Endothelial cell of umbilical vein (primary cell): ENCODE results near the gene VSIR. TPM values are rescaled to one million over a fixed set of nuclear protein-coding genes. Genes with fewer than 3 reads are reported as not detected.

Source experiments
- BruUV-seq: library from RNA; stranded (reverse); fragments of 400-500 nt; replicated peaks from 2 replicates; lab custom pipeline; 2021; lab: Mats Ljungman, UMichigan
- CTCF ChIA-PET: fragments of 300-600, 350-600 bp; sonication (Branson Sonifier 250); formaldehyde crosslinking; loops from one replicate; lab custom pipeline; 2021; ENCODE audit warnings: antibody characterized with exemption, inconsistent platforms; lab: Charles Lee
- POLR2A ChIA-PET: fragments of 300-600, 350-600 bp; sonication (Branson Sonifier 250); formaldehyde crosslinking; loops from one replicate; lab custom pipeline; 2021; ENCODE audit warnings: antibody characterized with exemption, inconsistent platforms; lab: Charles Lee
- DNase-seq: peaks from one replicate; pipeline ENCODE4 v3.0.0-alpha.2; 2011; ENCODE audit warnings: low read depth, low spot score
- FAIRE-seq: peaks from 2 replicates; lab custom pipeline; 2011; peaks lifted over from hg19 to GRCh38; lab: Jason Lieb, UNC
- H2AFZ ChIP-seq: 2 replicates; pipeline ENCODE4 v1.6.0; 2012; ENCODE audit warnings: low read depth, low read length, control low read depth, inconsistent platforms
- H3K27ac ChIP-seq: 2 replicates; pipeline ENCODE4 v1.5.1; 2011; ENCODE audit warnings: low read depth, mild to moderate bottlenecking, control low read depth, low read length, moderate library complexity; ENCODE audit not compliant: insufficient read depth
- H3K27me3 ChIP-seq, 2 experiments: 2 replicates each; pipeline versions ENCODE4 v1.6.0 to v1.6.1; 2011; ENCODE audit warnings: low read length in 2 of 2, mixed read lengths in 1 of 2; ENCODE audit not compliant: control insufficient read depth in 2 of 2, insufficient read depth in 2 of 2
- H3K36me3 ChIP-seq, 2 experiments: 2 replicates in 1 of 2; 3 replicates in 1 of 2; pipeline ENCODE4 v1.5.1; 2011; ENCODE audit warnings: low read length in 2 of 2, mild to moderate bottlenecking in 1 of 2, moderate library complexity in 1 of 2; ENCODE audit not compliant: control insufficient read depth in 2 of 2, insufficient read depth in 2 of 2; ENCODE audit errors: extremely low read depth in 1 of 2
- H3K4me1 ChIP-seq: 3 replicates; pipeline ENCODE4 v1.5.1; 2011; ENCODE audit warnings: mild to moderate bottlenecking, low read length; ENCODE audit not compliant: control insufficient read depth, insufficient read depth; ENCODE audit errors: extremely low read depth
- H3K4me2 ChIP-seq: 2 replicates; pipeline ENCODE4 v1.6.1; 2011; ENCODE audit warnings: low read length, control low read depth, mixed read lengths; ENCODE audit not compliant: insufficient read depth
- H3K4me3 ChIP-seq, 3 experiments: fragments of 200-600 bp in 1 of 3; sonication (generic), shearing (Covaris generic) in 1 of 3; replicated peaks in 1 of 3; 2 replicates each; pipeline ENCODE4 v1.5.1; 2011 to 2016; ENCODE audit warnings: control low read depth in 3 of 3, low read length in 3 of 3, mild to moderate bottlenecking in 2 of 3, inconsistent platforms in 1 of 3, low read depth in 1 of 3, moderate library complexity in 1 of 3; ENCODE audit not compliant: insufficient read depth in 1 of 3
- H3K79me2 ChIP-seq: 2 replicates; pipeline ENCODE4 v1.6.0; 2012; ENCODE audit warnings: low read length, inconsistent platforms; ENCODE audit not compliant: control insufficient read depth, insufficient read depth
- H3K9ac ChIP-seq: replicated peaks from 2 replicates; pipeline ENCODE3; 2011; ENCODE audit warnings: low read length, control low read depth; ENCODE audit not compliant: insufficient read depth; ENCODE audit errors: extremely low read depth
- H3K9me1 ChIP-seq: replicated peaks from 3 replicates; pipeline ENCODE4 v1.6.0; 2011; ENCODE audit warnings: mild to moderate bottlenecking, low read length; ENCODE audit not compliant: control insufficient read depth, insufficient read depth; ENCODE audit errors: extremely low read depth
- H3K9me3 ChIP-seq: replicated peaks from 2 replicates; pipeline ENCODE4 v1.5.1; 2012; ENCODE audit warnings: low read length, inconsistent platforms; ENCODE audit not compliant: control insufficient read depth, insufficient read depth
- H4K20me1 ChIP-seq: replicated peaks from 2 replicates; pipeline ENCODE3; 2011; ENCODE audit warnings: mild to moderate bottlenecking, low read length; ENCODE audit not compliant: control insufficient read depth, insufficient read depth; ENCODE audit errors: extremely low read depth
- EZH2 ChIP-seq: IDR thresholded peaks from 2 replicates; pipeline ENCODE4 v1.6.1; 2012; ENCODE audit warnings: borderline replicate concordance, low read depth, mild to moderate bottlenecking, moderate library complexity, low read length, inconsistent platforms; ENCODE audit not compliant: severe bottlenecking
- FOS ChIP-seq: IDR thresholded peaks from 2 replicates; pipeline ENCODE4 v1.6.1; 2011; ENCODE audit warnings: mild to moderate bottlenecking, low read length, moderate library complexity, borderline replicate concordance; ENCODE audit not compliant: insufficient read depth
- GATA2 ChIP-seq: IDR thresholded peaks from 2 replicates; pipeline ENCODE4 v1.7.0; 2011; ENCODE audit warnings: low read depth, mild to moderate bottlenecking, moderate library complexity, mixed read lengths, low read length; ENCODE audit not compliant: insufficient read length, insufficient read depth
- JUN ChIP-seq: IDR thresholded peaks from 2 replicates; pipeline ENCODE4 v1.6.1; 2011; ENCODE audit warnings: borderline replicate concordance, low read depth; ENCODE audit not compliant: insufficient read length, insufficient read depth
- MYC ChIP-seq: IDR thresholded peaks from one replicate; pipeline ENCODE4 v1.6.1; 2011; ENCODE audit warnings: mild to moderate bottlenecking, low read depth, low read length
- POLR2A ChIP-seq: IDR thresholded peaks from 2 replicates; pipeline ENCODE4 v1.6.1; 2012; ENCODE audit warnings: low read depth, mild to moderate bottlenecking, control low read depth, low read length
- POLR2AphosphoS5 ChIP-seq: IDR thresholded peaks from 2 replicates; pipeline ENCODE4 v1.6.1; 2012; ENCODE audit warnings: low read depth, mild to moderate bottlenecking, control low read depth, low read length, moderate library complexity; ENCODE audit not compliant: insufficient read depth
- dilution Hi-C: fragments of 300-500 bp; cut with MboI; formaldehyde crosslinking; loops from one replicate; pipeline ENCODE4 v1.15.0; 2019; ENCODE audit warnings: low sequenced_read_pairs; ENCODE audit not compliant: extremely low pct_ligation_motif_present
- intact Hi-C: fragments of 100-400 bp; cut with micrococcal nuclease; formaldehyde crosslinking; loops from one replicate; pipeline ENCODE4 v1.10.0; 2022
- polyA plus RNA-seq, 4 experiments: library from polyadenylated mRNA; depleted of rRNA in 3 of 4; stranded (reverse) in 3 of 4; unstranded in 1 of 4; fragments of >200 nt; gene quantifications; 2 replicates each; pipeline versions ENCODE4 v1.2.1 to v1.2.3, GENCODE V29; 2011 to 2012; ENCODE audit warnings: missing spikeins in 1 of 4
- total RNA-seq: library from RNA; stranded (reverse); gene quantifications from 2 replicates; pipeline ENCODE4 v1.2.3, GENCODE V29; 2021
- TF ChIP-seq, protein P1 (sequence below), 2 donors: IDR thresholded peaks; 1 replicate in 1 of 2; 2 replicates in 1 of 2; pipeline ENCODE4 v1.5.1; 2011; ENCODE audit warnings: low read length in 2 of 2, mild to moderate bottlenecking in 2 of 2, moderate library complexity in 2 of 2, control low read depth in 1 of 2, inconsistent platforms in 1 of 2, low read depth in 1 of 2; ENCODE audit not compliant: insufficient read depth in 1 of 2; ENCODE audit errors: extremely low read depth in 1 of 2
- TF ChIP-seq, protein P2 (sequence below): IDR thresholded peaks from 2 replicates; pipeline ENCODE4 v1.6.1; 2011; ENCODE audit not compliant: insufficient read depth, insufficient read length

The VSIR gene
- total and polyA plus RNA-seq, 2 donors (not counting 3 experiments of a cell fraction or from before 2014, with no cell fraction given) = 4.9 to 6.3 TPM

DNA sequence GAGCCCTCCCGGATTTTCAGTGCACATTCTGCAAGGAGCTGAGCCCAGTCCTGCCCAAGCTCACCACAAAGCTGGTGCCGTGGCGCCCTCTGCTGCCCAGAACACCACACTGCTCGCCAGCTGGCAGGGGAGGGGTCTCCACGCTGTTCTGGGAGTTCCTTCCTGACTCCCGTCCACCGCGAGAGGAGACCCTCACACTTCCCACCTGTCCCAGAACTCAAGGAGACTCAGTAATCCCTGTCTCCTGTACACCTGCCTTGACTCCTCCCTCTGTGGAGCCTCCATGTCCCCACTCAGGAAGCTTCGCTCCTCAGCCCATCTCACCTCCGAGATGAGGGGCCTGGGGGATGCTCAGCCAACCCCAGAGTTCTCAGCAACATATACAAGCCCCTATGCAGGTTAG is 65.0 kb downstream of the VSIR start:
- Histone ChIP-seq H2AFZ (no peak overlapping the region), H3K27me3 (peaks cover 0 to 3% of the 10 kb centered on the region in 2 experiments), H3K9me1 (no peaks in the 10 kb centered on the region), H3K9me3 (no peaks in the 10 kb centered on the region), H3K27ac (no peak overlapping the region), H3K79me2 (no peaks in the 10 kb centered on the region), H4K20me1 (no peaks in the 10 kb centered on the region), H3K9ac (no peak overlapping the region), H3K4me2 (no peak overlapping the region), H3K4me1 (no peaks in the 10 kb centered on the region), H3K36me3 (no peaks in the 10 kb centered on the region), H3K4me3 (no peak overlapping the region)
- intact Hi-C loops = loop anchor here (1.0 kb wide), 3 partner anchors 222 to 389 kb away; partner anchors contain the start of gene SLC29A3
- dilution Hi-C loops = no loop called here
- ChIA-PET CTCF (interaction anchor here (0.5 to 5.5 kb wide), 42 partner anchors 8 to 423 kb away, joined by 3 to 63 read pairs (median 5); partner anchors contain the start of genes C10orf105, CDH23, SLC29A3 and VSIR), POLR2A (interaction anchor here (1.0 kb wide), 1 partner anchor 15 kb away, joined by 3 read pairs; no protein-coding TSS in a partner anchor)
- peak; percentile 46 for FAIRE-seq
- peak; percentile 54 for DNase-seq
- BruUV-seq = no TSS peak
- TF ChIP-seq POLR2A = no peak
- TF ChIP-seq FOS = no peak
- TF ChIP-seq, protein P1, sequence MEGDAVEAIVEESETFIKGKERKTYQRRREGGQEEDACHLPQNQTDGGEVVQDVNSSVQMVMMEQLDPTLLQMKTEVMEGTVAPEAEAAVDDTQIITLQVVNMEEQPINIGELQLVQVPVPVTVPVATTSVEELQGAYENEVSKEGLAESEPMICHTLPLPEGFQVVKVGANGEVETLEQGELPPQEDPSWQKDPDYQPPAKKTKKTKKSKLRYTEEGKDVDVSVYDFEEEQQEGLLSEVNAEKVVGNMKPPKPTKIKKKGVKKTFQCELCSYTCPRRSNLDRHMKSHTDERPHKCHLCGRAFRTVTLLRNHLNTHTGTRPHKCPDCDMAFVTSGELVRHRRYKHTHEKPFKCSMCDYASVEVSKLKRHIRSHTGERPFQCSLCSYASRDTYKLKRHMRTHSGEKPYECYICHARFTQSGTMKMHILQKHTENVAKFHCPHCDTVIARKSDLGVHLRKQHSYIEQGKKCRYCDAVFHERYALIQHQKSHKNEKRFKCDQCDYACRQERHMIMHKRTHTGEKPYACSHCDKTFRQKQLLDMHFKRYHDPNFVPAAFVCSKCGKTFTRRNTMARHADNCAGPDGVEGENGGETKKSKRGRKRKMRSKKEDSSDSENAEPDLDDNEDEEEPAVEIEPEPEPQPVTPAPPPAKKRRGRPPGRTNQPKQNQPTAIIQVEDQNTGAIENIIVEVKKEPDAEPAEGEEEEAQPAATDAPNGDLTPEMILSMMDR (IDR thresholded peaks at IDR 0.05; ENCODE audit: extremely low read depth in 1 of 2, insufficient read depth in 1 of 2, low read depth in 1 of 2, low read length in 2 of 2) = peak; percentile 84 to 94

DNA sequence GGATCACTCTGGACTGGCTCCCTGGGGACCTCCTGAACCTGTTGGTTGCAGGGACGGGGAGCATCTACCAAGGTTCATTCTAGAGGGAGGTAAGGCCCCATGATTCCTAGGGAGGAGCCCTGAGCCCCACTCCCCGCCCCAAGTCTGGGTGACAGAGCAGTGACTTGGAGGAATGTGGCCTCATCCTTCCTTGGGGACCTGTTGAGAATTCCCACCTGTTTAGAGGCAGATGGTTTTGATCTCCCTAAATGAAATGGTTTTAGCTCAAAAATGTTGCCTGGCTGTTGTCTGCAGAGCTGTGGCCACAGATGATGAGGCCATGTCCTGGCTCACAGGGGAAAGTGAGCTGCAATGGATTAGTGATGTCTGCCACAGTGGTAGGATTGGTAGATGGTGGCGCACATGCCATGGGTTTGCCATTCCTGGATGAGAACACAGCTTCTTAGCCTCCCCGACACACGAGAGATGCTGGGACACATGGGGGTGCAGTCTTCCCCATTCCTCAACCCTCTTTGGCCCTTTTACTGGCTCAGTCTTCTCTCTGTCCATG is 66.0 kb downstream of the VSIR start:
- Histone ChIP-seq H3K36me3 (no peaks in the 10 kb centered on the region), H3K4me3 (no peak overlapping the region), H4K20me1 (no peaks in the 10 kb centered on the region), H2AFZ (no peak overlapping the region), H3K9ac (no peak overlapping the region), H3K9me1 (no peaks in the 10 kb centered on the region), H3K4me2 (no peak overlapping the region), H3K27ac (no peak overlapping the region), H3K9me3 (no peaks in the 10 kb centered on the region), H3K79me2 (no peaks in the 10 kb centered on the region), H3K4me1 (no peaks in the 10 kb centered on the region), H3K27me3 (peaks cover 0 to 3% of the 10 kb centered on the region in 2 experiments)
- BruUV-seq = no TSS peak
- dilution Hi-C loops (no loop called here), intact Hi-C loops (no loop called here)
- ChIA-PET POLR2A (no interaction called here), CTCF (interaction anchor here (0.7 to 5.5 kb wide), 17 partner anchors 10 to 392 kb away, joined by 3 to 63 read pairs (median 12); partner anchors contain the start of genes CDH23 and SLC29A3)
- TF ChIP-seq EZH2 (no peak), JUN (no peak), POLR2A (no peak), FOS (no peak), GATA2 (no peak), MYC (no peak), POLR2AphosphoS5 (no peak)
- TF ChIP-seq, protein P2, sequence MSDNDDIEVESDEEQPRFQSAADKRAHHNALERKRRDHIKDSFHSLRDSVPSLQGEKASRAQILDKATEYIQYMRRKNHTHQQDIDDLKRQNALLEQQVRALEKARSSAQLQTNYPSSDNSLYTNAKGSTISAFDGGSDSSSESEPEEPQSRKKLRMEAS = no peak
- TF ChIP-seq, protein P1 (IDR thresholded peaks at IDR 0.05; ENCODE audit: extremely low read depth in 1 of 2, insufficient read depth in 1 of 2, low read depth in 1 of 2, low read length in 2 of 2) = no peak
- DNase-seq = no peak
- FAIRE-seq = no peak
